ENCODE results near the gene RANBP10.

RANBP10 gene

GRCh38 chr16:67841198-67841815 is 34.9 kb upstream of the RANBP10 start:
- no peak for TF ChIP-seq GATA2 (IDR thresholded peaks at IDR 0.05; ENCODE audit: low read depth, low read length)
- no peak for TF ChIP-seq GATA3 (IDR thresholded peaks at IDR 0.05; ENCODE audit: low read depth, low read length)

- TF ChIP-seq GATA3 (IDR thresholded peaks at IDR 0.05; ENCODE audit: low read depth, low read length) (no peak), GATA2 (IDR thresholded peaks at IDR 0.05; ENCODE audit: low read depth, low read length) (no peak)
Observed at GRCh38 chr16:67837811-67838210, 31.5 kb upstream of the RANBP10 start.

- TF ChIP-seq GATA3 (IDR thresholded peaks at IDR 0.05; ENCODE audit: low read depth, low read length) = no peak
- no peak for TF ChIP-seq GATA2 (IDR thresholded peaks at IDR 0.05; ENCODE audit: low read depth, low read length)
Observed at GRCh38 chr16:67834242-67834614, 27.9 kb upstream of the RANBP10 start.

- no peak for TF ChIP-seq GATA3 (IDR thresholded peaks at IDR 0.05; ENCODE audit: low read depth, low read length)
- TF ChIP-seq GATA2 (IDR thresholded peaks at IDR 0.05; ENCODE audit: low read depth, low read length) = no peak
Observed at GRCh38 chr16:67833415-67834241, 27.3 kb upstream of the RANBP10 start.

- TF ChIP-seq GATA2 (IDR thresholded peaks at IDR 0.05; ENCODE audit: low read depth, low read length) (no peak), GATA3 (IDR thresholded peaks at IDR 0.05; ENCODE audit: low read depth, low read length) (no peak)
Observed at GRCh38 chr16:67833030-67833414, 26.7 kb upstream of the RANBP10 start.

GRCh38 chr16:67828651-67829050 is 22.3 kb upstream of the RANBP10 start:
- TF ChIP-seq GATA3 (IDR thresholded peaks at IDR 0.05; ENCODE audit: low read depth, low read length) = no peak
- TF ChIP-seq GATA2 (IDR thresholded peaks at IDR 0.05; ENCODE audit: low read depth, low read length) = no peak

- TF ChIP-seq GATA2 (IDR thresholded peaks at IDR 0.05; ENCODE audit: low read depth, low read length) = no peak
- no peak for TF ChIP-seq GATA3 (IDR thresholded peaks at IDR 0.05; ENCODE audit: low read depth, low read length)
Observed at GRCh38 chr16:67825906-67826305, 19.5 kb upstream of the RANBP10 start.

GRCh38 chr16:67825119-67825518 is 18.8 kb upstream of the RANBP10 start:
- TF ChIP-seq GATA2 (IDR thresholded peaks at IDR 0.05; ENCODE audit: low read depth, low read length) (no peak), GATA3 (IDR thresholded peaks at IDR 0.05; ENCODE audit: low read depth, low read length) (no peak)

GRCh38 chr16:67822511-67822910 is 16.2 kb upstream of the RANBP10 start:
- TF ChIP-seq GATA2 (IDR thresholded peaks at IDR 0.05; ENCODE audit: low read depth, low read length) (no peak), GATA3 (IDR thresholded peaks at IDR 0.05; ENCODE audit: low read depth, low read length) (no peak)

GRCh38 chr16:67820608-67821259 is 14.4 kb upstream of the RANBP10 start:
- TF ChIP-seq GATA2 (IDR thresholded peaks at IDR 0.05; ENCODE audit: low read depth, low read length) (no peak), GATA3 (IDR thresholded peaks at IDR 0.05; ENCODE audit: low read depth, low read length) (no peak)

GRCh38 chr16:67814567-67814966 is 8.2 kb upstream of the RANBP10 start:
- TF ChIP-seq GATA3 (IDR thresholded peaks at IDR 0.05; ENCODE audit: low read depth, low read length) = no peak
- no peak for TF ChIP-seq GATA2 (IDR thresholded peaks at IDR 0.05; ENCODE audit: low read depth, low read length)

GRCh38 chr16:67811899-67812298 is 5.5 kb upstream of the RANBP10 start:
- TF ChIP-seq GATA2 (IDR thresholded peaks at IDR 0.05; ENCODE audit: low read depth, low read length) (no peak), GATA3 (IDR thresholded peaks at IDR 0.05; ENCODE audit: low read depth, low read length) (no peak)

- TF ChIP-seq GATA2 (IDR thresholded peaks at IDR 0.05; ENCODE audit: low read depth, low read length) (no peak), GATA3 (IDR thresholded peaks at IDR 0.05; ENCODE audit: low read depth, low read length) (no peak)
Observed at GRCh38 chr16:67807148-67807682, 855 bp upstream of the RANBP10 start.

GRCh38 chr16:67805718-67806427 is 487 bp downstream of the RANBP10 start:
- no peak for TF ChIP-seq GATA3 (IDR thresholded peaks at IDR 0.05; ENCODE audit: low read depth, low read length)
- TF ChIP-seq GATA2 (IDR thresholded peaks at IDR 0.05; ENCODE audit: low read depth, low read length) = no peak

Measured in SH-SY5Y (cell line).